ENCODE data around the gene THAP8.

DNA sequence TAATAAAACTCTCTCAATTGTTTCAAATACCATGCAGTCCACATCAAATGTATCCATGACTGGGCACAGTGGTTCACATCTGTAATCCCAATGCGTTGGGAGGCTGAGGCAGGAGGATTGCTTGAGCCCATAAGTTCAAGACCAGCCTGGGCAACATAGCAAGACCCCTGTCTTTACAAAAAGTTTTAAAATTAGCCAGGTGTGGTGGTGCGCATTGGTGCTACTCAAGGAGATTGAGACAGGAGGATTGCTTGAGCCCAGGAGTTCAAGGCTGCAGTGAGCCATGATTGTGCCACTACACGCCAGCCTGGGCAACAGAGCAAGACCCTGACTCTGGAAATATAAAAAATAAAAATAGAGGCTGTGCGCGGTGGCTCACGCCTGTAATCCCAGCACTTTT is 26.4 kb downstream of the THAP8 start:
- no peak for TF ChIP-seq POLR2A (IDR thresholded peaks at IDR 0.05)
- TF ChIP-seq, protein P1, sequence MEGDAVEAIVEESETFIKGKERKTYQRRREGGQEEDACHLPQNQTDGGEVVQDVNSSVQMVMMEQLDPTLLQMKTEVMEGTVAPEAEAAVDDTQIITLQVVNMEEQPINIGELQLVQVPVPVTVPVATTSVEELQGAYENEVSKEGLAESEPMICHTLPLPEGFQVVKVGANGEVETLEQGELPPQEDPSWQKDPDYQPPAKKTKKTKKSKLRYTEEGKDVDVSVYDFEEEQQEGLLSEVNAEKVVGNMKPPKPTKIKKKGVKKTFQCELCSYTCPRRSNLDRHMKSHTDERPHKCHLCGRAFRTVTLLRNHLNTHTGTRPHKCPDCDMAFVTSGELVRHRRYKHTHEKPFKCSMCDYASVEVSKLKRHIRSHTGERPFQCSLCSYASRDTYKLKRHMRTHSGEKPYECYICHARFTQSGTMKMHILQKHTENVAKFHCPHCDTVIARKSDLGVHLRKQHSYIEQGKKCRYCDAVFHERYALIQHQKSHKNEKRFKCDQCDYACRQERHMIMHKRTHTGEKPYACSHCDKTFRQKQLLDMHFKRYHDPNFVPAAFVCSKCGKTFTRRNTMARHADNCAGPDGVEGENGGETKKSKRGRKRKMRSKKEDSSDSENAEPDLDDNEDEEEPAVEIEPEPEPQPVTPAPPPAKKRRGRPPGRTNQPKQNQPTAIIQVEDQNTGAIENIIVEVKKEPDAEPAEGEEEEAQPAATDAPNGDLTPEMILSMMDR (IDR thresholded peaks at IDR 0.05 in 4 of 5, conservative IDR thresholded peaks at IDR 0.05 in 1 of 5): no peak
